Spleen (tissue), 7 donors: Measurements from ENCODE around the gene SIAH1.

Experiments
- CTCF ChIP-seq, 11 experiments: fragments of 200-600 bp in 7 of 11; fragments of 450-650 bp in 4 of 11; sonication (generic) in 4 of 11; IDR thresholded peaks in 8 of 11; conservative IDR thresholded peaks in 3 of 11; 1 replicate in 7 of 11; 2 replicates in 4 of 11; pipeline versions ENCODE4 v1.4.0 to v1.8.0; 2016 to 2021; ENCODE audit warnings: antibody characterized with exemption in 11 of 11, inconsistent platforms in 4 of 11, mild to moderate bottlenecking in 1 of 11
- POLR2AphosphoS5 ChIP-seq, 3 donors: sonication (generic); formaldehyde crosslinking; IDR thresholded peaks; one replicate each; pipeline ENCODE4 v1.5.1; 2017; ENCODE audit warnings: antibody characterized with exemption in 3 of 3
- donor health status: DM: no; HTN: no; CAD: no; lungs with moderate emphysema.
- donor health status: DM: no; HTN: no; CAD: no.
- donor health status: DM: no; HTN: no; CAD: no.

- TF ChIP-seq CTCF (IDR thresholded peaks at IDR 0.05 in 8 of 11, conservative IDR thresholded peaks at IDR 0.05 in 3 of 11) (no peak), POLR2AphosphoS5 (IDR thresholded peaks at IDR 0.05) (no peak)
Observed at GRCh38 chr16:48356633-48357376, 28.4 kb downstream of the SIAH1 start.
